H1 (cell line): ENCODE data around the gene MMP25. TPM values are rescaled to one million over a fixed set of nuclear protein-coding genes. Genes with fewer than 3 reads are reported as not detected.

Source experiments
- ATF2 ChIP-seq: IDR thresholded peaks from 2 replicates; pipeline ENCODE4 v1.6.1; 2012; ENCODE audit warnings: low read length, inconsistent platforms
- CHD2 ChIP-seq: IDR thresholded peaks from 2 replicates; pipeline ENCODE4 v1.6.1; 2012; ENCODE audit warnings: low read length, improper control_type of control experiment
- CTBP2 ChIP-seq: IDR thresholded peaks from 2 replicates; pipeline ENCODE4 v1.7.0; 2011; ENCODE audit warnings: borderline replicate concordance, mild to moderate bottlenecking, moderate library complexity, mixed read lengths, low read length; ENCODE audit not compliant: insufficient read depth, insufficient read length
- EP300 ChIP-seq, 2 experiments: IDR thresholded peaks; 1 replicate in 1 of 2; 2 replicates in 1 of 2; pipeline ENCODE4 v1.6.1; 2011 to 2012; ENCODE audit warnings: low read depth in 2 of 2, low read length in 2 of 2, mild to moderate bottlenecking in 2 of 2, borderline replicate concordance in 1 of 2, inconsistent platforms in 1 of 2, moderate library complexity in 1 of 2
- GABPA ChIP-seq: IDR thresholded peaks from 2 replicates; pipeline ENCODE4 v1.6.1; 2011; ENCODE audit warnings: mild to moderate bottlenecking, low read length, moderate library complexity, borderline replicate concordance; ENCODE audit not compliant: insufficient read depth
- HDAC6 ChIP-seq: IDR thresholded peaks from one replicate; pipeline ENCODE4 v1.7.1; 2012; ENCODE audit warnings: low read depth, mild to moderate bottlenecking, inconsistent platforms, low read length, moderate library complexity
- NRF1 ChIP-seq: IDR thresholded peaks from 2 replicates; pipeline ENCODE4 v1.6.1; 2011; ENCODE audit warnings: mild to moderate bottlenecking, low read depth, low read length, improper control_type of control experiment
- PHF8 ChIP-seq: fragments of 200-600 bp; sonication (generic); conservative IDR thresholded peaks from 2 replicates; pipeline ENCODE4 v1.7.1; 2012; ENCODE audit warnings: low read depth, mild to moderate bottlenecking, inconsistent platforms, low read length, moderate library complexity
- POLR2AphosphoS5 ChIP-seq: IDR thresholded peaks from 2 replicates; pipeline ENCODE4 v1.6.1; 2011; ENCODE audit warnings: low read depth, low read length
- RBBP5 ChIP-seq: IDR thresholded peaks from 2 replicates; pipeline ENCODE4 v1.7.1; 2012; ENCODE audit warnings: low read depth, mild to moderate bottlenecking, inconsistent platforms, low read length, moderate library complexity, borderline replicate concordance
- RNF2 ChIP-seq: fragments of 200-900, 300-1000 bp; sonication (generic); IDR thresholded peaks from 2 replicates; pipeline ENCODE4 v1.7.1; 2016; ENCODE audit warnings: borderline replicate concordance, low read depth, mild to moderate bottlenecking, antibody characterized with exemption, low read length; ENCODE audit not compliant: poor library complexity, severe bottlenecking; ENCODE audit errors: missing control alignments
- SP1 ChIP-seq: IDR thresholded peaks from 2 replicates; pipeline ENCODE4 v1.6.1; 2011; ENCODE audit warnings: low read depth, low read length
- SRF ChIP-seq: IDR thresholded peaks from 2 replicates; pipeline ENCODE4 v1.6.1; 2011; ENCODE audit warnings: mild to moderate bottlenecking, low read depth, low read length, moderate library complexity
- TBP ChIP-seq: IDR thresholded peaks from 2 replicates; pipeline ENCODE4 v1.6.1; 2011; ENCODE audit warnings: low read depth, low read length, improper control_type of control experiment
- TEAD4 ChIP-seq: IDR thresholded peaks from 2 replicates; pipeline ENCODE4 v1.6.1; 2012; ENCODE audit warnings: low read depth, low read length, inconsistent platforms, mixed read lengths
- YY1 ChIP-seq: IDR thresholded peaks from 2 replicates; pipeline ENCODE4 v1.6.1; 2011; ENCODE audit warnings: low read depth, mild to moderate bottlenecking, low read length
- polyA plus RNA-seq, 7 experiments: library from polyadenylated mRNA; depleted of rRNA in 3 of 7; stranded (reverse) in 5 of 7; unstranded in 2 of 7; fragments of >200 nt in 5 of 7; fragments of 200-250 nt in 2 of 7; gene quantifications; 1 replicate in 5 of 7; 2 replicates in 1 of 7; 4 replicates in 1 of 7; pipeline versions ENCODE4 v1.2.1 to v1.2.3, GENCODE V29; 2011 to 2013; ENCODE audit warnings: missing spikeins in 2 of 7, mixed read lengths in 2 of 7
- total RNA-seq: library from RNA; stranded (reverse); fragmentation: NEBNext Ultra II Directional; extraction: Animal tissue kit (Norgen Biotek cat#: 25700); gene quantifications from 2 replicates; pipeline ENCODE4 v1.2.1, GENCODE V29; 2021
- TF ChIP-seq, protein P1 (sequence below): IDR thresholded peaks from 2 replicates; pipeline ENCODE4 v1.6.1; 2012; ENCODE audit warnings: inconsistent platforms

Gene MMP25
- total and polyA plus RNA-seq, 2 of the 8 experiments (the other 6 are each of a cell fraction or from before 2014, with no cell fraction given): 7.7 to 26.7 TPM

DNA sequence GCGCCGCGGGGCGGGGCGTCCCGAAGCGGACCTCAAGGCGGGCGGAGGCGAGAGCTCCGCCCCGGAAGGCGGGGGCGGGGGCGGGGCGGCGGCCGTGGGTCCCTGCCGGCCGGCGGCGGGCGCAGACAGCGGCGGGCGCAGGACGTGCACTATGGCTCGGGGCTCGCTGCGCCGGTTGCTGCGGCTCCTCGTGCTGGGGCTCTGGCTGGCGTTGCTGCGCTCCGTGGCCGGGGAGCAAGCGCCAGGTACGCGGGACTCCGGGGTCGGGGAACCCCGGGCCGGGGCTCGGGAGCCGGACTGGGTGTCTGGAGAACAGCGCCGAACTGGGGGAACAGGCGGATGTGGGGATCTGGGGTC is 26.1 kb upstream of the MMP25 start, which contains the start of gene TNFRSF12A (continued):
- TF ChIP-seq POLR2AphosphoS5 (no peak; the same call in none of the 2 replicates), TEAD4 (no peak), YY1 (no peak), CTBP2 (no peak), TBP (peak; percentile 60; the same call in 1 of the 2 replicates), RNF2 (no peak), ATF2 (no peak), NRF1 (no peak), SRF (no peak), EP300 (IDR thresholded peaks at IDR 0.05; ENCODE audit: borderline replicate concordance in 1 of 2, low read depth in 2 of 2, low read length in 2 of 2) (no peak), SP1 (no peak), GABPA (no peak), PHF8 (peak; percentile 81), RBBP5 (no peak), HDAC6 (no peak), CHD2 (0 out of 2 replicates have a peak, but pooled peaks have one; percentile 13)
- TF ChIP-seq, protein P1, sequence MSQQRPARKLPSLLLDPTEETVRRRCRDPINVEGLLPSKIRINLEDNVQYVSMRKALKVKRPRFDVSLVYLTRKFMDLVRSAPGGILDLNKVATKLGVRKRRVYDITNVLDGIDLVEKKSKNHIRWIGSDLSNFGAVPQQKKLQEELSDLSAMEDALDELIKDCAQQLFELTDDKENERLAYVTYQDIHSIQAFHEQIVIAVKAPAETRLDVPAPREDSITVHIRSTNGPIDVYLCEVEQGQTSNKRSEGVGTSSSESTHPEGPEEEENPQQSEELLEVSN: no peak
